K562 (cell line): Measurements from ENCODE around the gene HELZ2. TPM values are rescaled to one million over a fixed set of nuclear protein-coding genes. Genes with fewer than 3 reads are reported as not detected.

Source experiments
- CREM ChIP-seq: IDR thresholded peaks from 2 replicates; pipeline ENCODE4 v1.6.1; 2014; ENCODE audit warnings: antibody characterized with exemption, low read depth
- CUX1 ChIP-seq: fragments of 200-800 bp; sonication (Bioruptor generic); IDR thresholded peaks from 2 replicates; pipeline ENCODE4 v1.6.1; 2016; ENCODE audit warnings: missing genetic modification characterization, missing compliant biosample characterization
- DLX4 ChIP-seq: fragments of 250-450 bp; sonication (Bioruptor Pico); IDR thresholded peaks from 2 replicates; pipeline ENCODE4 v1.6.1; 2021; ENCODE audit warnings: mild to moderate bottlenecking
- GTF3C2 ChIP-seq: IDR thresholded peaks from 3 replicates; pipeline ENCODE4 v1.6.1; 2011; ENCODE audit warnings: borderline replicate concordance, mild to moderate bottlenecking, moderate library complexity; ENCODE audit not compliant: insufficient read length; ENCODE audit errors: extremely low read depth
- KLF13 ChIP-seq: fragments of 450-650 bp; IDR thresholded peaks from 2 replicates; pipeline ENCODE4 v1.6.1; 2016; ENCODE audit warnings: missing genetic modification characterization, low read depth, mild to moderate bottlenecking, missing compliant biosample characterization, moderate library complexity, borderline replicate concordance
- REST ChIP-seq, 2 experiments: fragments of 450-650 bp; formaldehyde crosslinking in 1 of 2; IDR thresholded peaks; 2 replicates each; pipeline versions ENCODE4 v1.4.0 to v1.6.1; 2014 to 2020; ENCODE audit warnings: mild to moderate bottlenecking in 2 of 2, borderline replicate concordance in 1 of 2, low read depth in 1 of 2
- ZBTB7A ChIP-seq: IDR thresholded peaks from 2 replicates; pipeline ENCODE4 v1.6.1; 2011; ENCODE audit warnings: low read depth, mild to moderate bottlenecking, low read length, moderate library complexity, borderline replicate concordance; ENCODE audit not compliant: control insufficient read depth
- ZNF584 ChIP-seq: fragments of 200-800 bp; sonication (Bioruptor generic); IDR thresholded peaks from 2 replicates; pipeline ENCODE4 v1.6.1; 2016; ENCODE audit warnings: low read depth, mild to moderate bottlenecking, missing genetic modification characterization, missing compliant biosample characterization
- ZSCAN29 ChIP-seq: fragments of 450-650 bp; IDR thresholded peaks from 2 replicates; pipeline ENCODE4 v1.6.1; 2017
- polyA plus RNA-seq, 8 experiments: library from polyadenylated mRNA; depleted of rRNA in 4 of 8; stranded (reverse) in 5 of 8; unstranded in 3 of 8; fragments of >200 nt; fragmentation: Nextera tagmentation in 2 of 8; fragmentation: Illumina TruSeq in 1 of 8; extraction: Ambion mirVana in 2 of 8; extraction: Trizol in 1 of 8; gene quantifications; 2 replicates each; pipeline versions ENCODE4 v1.2.1 to v1.2.3, GENCODE V29; 2011 to 2014; ENCODE audit warnings: inconsistent platforms in 1 of 8, missing spikeins in 1 of 8
- total RNA-seq, 7 experiments: library from RNA; depleted of rRNA in 6 of 7; stranded (reverse); fragments of >200 nt in 6 of 7; fragmentation: Illumina TruSeq in 2 of 7; extraction: Trizol in 2 of 7; gene quantifications; 2 replicates each; pipeline versions ENCODE4 v1.2.1 to v1.2.3, GENCODE V29; 2011 to 2021; ENCODE audit warnings: low replicate concordance in 1 of 7

The HELZ2 gene
- total and polyA plus RNA-seq, 9 of the 15 experiments (the other 6 are each of a cell fraction or from before 2014, with no cell fraction given), result 0.03 to 7.8 (median 2.9) TPM; not detected in 1

GRCh38 chr20:63537525-63538203 lies 36.4 kb downstream of the HELZ2 start (continued):
- no peak for TF ChIP-seq ZSCAN29
- TF ChIP-seq KLF13 (tag), result no peak
- no peak for TF ChIP-seq ZNF584 (CRISPR knock-in tag)
- no peak for TF ChIP-seq CUX1 (CRISPR knock-in tag)
- TF ChIP-seq REST (IDR thresholded peaks at IDR 0.05; ENCODE audit: borderline replicate concordance), result peak; percentile 87
- no peak for TF ChIP-seq REST (CRISPR knock-in tag; IDR thresholded peaks at IDR 0.05; ENCODE audit: low read depth)
- TF ChIP-seq DLX4 (CRISPR knock-in tag), result no peak
- no peak for TF ChIP-seq GTF3C2
- TF ChIP-seq CREM, result no peak
- TF ChIP-seq ZBTB7A, result peak; percentile 89
